NCI-H2171 (cell line): ENCODE data around the gene MAD1L1.
"Not testable (repeated sequence)": the region's sequence is repeated elsewhere in the genome, so short reads cannot be mapped to it uniquely, and the experiment has no call there.

Experiments
- DNase-seq: peaks from one replicate; lab custom pipeline; 2025; lab: John Stamatoyannopoulos, UW

MAD1L1 gene

GRCh38 chr7:1881946-1882345 is 350.8 kb downstream of the MAD1L1 start:
- DNase-seq = no peak

DNA sequence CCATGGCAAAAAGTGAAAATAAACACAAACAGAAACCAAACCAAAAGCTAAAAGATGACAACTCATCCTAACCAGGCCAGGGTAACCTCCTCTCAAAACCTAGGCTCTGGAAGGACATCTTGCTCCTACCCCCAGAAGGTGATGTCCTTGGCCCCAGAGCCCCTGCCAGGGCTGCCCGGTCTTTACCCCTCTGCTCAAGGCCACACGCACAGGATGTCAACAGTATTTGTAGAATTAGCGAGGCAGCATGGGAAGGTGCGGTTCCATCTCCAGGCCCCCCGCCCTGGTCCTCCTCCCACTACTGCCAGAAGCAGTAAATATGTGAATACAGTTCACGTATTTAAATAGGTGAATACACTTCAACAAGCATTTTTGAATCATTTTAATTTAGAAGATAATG is 356.1 kb downstream of the MAD1L1 start:
- not testable (repeated sequence) for DNase-seq

GRCh38 chr7:1875392-1876199 is 357.1 kb downstream of the MAD1L1 start:
- DNase-seq = peak; percentile 33

DNA sequence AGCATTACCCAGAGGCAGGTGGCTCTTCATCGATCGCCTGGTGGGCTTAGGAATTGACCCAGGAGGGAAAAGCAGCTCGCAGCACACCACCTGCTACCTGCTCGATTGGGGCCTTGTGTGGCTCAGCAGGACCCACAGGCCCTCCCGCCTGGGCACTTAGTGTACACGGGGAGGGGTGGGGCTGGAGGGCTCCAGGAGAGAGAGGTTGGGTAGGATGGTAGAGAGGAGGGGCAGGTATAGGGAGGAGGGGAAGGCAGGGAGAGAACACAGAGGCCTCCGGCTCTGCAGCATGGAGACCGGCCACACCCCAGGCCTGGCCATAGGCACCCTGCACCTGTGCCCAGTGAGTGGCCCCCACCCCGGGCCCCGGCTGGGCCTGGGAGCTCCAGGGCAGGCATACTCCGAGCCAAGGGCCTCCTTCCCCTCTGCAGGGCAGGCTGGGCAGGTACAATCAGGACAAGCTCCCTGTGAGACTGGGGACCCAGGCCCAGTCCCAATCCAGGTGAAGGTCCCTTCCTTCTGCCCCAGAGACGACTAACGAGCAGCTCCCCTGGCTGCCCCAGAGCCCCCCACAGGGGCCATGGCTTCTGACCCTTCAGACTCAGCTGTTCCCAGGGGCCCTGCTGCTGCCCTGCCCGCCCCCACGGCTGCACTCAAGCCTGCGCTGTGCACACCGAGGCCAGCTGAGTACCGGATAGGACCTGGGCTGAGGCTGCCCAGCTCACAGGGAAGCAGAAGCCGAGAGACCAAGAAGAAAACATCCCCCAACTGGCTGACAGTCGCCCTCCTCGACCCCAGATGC is 358.0 kb downstream of the MAD1L1 start:
- DNase-seq = peak; percentile 89

- no peak for DNase-seq
These were observed 358.7 kb downstream of the MAD1L1 start for GRCh38 chr7:1873857-1874589.

- no peak for DNase-seq
These were observed 359.3 kb downstream of the MAD1L1 start for GRCh38 chr7:1873421-1873820.

DNA sequence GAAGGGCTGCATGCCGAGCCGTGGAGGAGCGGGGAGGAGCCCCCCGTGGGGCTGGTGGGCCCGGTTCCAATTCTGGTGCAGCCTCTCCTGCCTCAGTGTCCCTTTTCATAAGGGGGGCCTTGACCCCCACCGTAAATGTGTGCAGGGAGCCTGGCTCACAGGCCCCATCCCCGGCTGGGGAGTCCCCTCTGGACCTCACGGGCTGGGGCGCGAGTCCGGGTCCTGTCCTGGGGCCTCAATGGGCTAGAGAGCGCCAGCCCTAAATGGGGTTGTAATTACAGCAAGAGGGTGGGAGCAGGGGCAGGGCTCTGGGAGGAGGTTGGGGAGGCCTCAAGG is 359.7 kb downstream of the MAD1L1 start:
- no peak for DNase-seq

- DNase-seq = no peak
These were observed 360.3 kb downstream of the MAD1L1 start for GRCh38 chr7:1872191-1873069.

- no peak for DNase-seq
These were observed 363.2 kb downstream of the MAD1L1 start for GRCh38 chr7:1869452-1870130.

- no peak for DNase-seq
These were observed 364.1 kb downstream of the MAD1L1 start for GRCh38 chr7:1868516-1869165.

- DNase-seq = no peak
These were observed 365.1 kb downstream of the MAD1L1 start for GRCh38 chr7:1867370-1868260.

DNA sequence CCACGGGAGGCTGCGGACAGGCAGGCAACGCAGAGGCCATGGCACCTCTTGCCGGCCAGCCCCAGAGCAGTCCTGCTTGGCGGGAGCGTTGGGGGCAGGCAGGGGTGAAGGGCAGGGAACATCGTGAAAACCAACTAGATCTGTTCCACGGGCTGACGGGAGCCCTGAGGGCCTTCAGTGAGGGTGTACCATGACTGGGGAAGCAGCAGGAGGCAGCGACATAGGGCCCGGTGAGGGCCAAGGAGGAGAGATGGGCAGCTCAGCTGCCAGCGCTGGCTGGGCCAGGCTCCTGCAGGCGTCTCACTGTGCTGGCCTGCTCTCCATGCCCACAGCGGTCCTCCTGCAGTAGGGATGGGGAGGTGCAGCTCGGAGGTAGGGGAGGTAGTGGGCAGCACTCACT is 366.1 kb downstream of the MAD1L1 start:
- DNase-seq = no peak

DNA sequence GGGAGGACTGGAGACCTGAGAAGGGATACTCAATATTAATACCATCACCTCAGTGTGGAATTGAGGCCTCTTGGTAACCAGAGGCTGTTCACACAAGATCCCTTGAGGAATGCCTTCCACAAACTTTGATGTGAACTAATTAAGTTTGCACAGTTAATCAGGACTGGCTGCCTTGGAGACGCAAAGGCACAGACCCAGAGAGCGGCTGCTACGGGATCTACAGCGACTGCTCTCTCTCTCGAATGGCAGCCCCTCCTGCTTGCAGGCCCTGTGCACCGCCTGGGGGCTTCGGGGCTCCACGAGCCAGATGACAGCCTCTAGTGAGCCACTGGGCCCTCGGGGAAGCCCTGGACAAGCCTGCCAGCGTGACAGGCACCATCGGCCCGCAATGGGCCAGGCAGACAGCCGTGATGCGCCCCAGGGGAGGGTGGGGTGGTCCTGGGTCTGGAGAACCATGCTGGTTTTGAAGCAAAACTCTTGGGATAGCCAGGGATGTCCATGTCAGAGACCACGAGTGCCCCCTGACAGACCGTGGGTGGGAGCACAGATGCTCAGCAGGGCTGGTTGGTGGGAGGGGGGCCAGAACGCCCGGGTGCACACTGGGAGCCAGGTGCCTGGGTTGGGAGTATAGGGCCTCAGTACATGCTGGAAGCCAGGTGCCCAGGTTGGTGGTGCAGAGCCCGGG is 367.0 kb downstream of the MAD1L1 start:
- no peak for DNase-seq

DNA sequence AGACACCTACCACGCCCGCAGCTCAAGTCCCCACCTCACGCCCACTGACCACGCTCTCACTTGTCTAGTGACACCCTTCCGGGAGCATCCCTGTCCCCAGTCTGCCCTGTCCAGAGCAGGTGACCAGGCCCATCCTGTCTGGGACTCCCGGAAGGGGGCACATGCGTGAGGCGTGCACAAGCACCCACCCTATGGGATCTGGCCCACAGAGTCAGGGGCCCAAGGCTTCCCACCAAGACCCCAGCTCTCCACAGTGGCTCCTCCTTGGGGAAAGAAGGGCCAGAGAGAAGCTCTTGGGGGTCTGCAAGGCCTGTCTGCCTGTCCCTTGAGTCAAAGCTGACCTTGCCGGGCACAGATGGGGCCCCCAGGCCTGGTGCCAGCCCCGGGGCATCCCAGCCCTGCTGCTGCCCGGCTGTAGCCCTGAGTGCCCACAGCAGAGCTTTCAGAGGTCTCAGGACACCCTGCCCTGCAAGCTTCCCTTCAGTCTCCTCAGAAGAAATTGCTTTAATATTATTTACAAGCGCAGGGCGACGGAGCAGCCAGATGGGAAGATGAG is 367.7 kb downstream of the MAD1L1 start:
- DNase-seq = no peak

GRCh38 chr7:1864161-1864940 is 368.4 kb downstream of the MAD1L1 start:
- no peak for DNase-seq

DNA sequence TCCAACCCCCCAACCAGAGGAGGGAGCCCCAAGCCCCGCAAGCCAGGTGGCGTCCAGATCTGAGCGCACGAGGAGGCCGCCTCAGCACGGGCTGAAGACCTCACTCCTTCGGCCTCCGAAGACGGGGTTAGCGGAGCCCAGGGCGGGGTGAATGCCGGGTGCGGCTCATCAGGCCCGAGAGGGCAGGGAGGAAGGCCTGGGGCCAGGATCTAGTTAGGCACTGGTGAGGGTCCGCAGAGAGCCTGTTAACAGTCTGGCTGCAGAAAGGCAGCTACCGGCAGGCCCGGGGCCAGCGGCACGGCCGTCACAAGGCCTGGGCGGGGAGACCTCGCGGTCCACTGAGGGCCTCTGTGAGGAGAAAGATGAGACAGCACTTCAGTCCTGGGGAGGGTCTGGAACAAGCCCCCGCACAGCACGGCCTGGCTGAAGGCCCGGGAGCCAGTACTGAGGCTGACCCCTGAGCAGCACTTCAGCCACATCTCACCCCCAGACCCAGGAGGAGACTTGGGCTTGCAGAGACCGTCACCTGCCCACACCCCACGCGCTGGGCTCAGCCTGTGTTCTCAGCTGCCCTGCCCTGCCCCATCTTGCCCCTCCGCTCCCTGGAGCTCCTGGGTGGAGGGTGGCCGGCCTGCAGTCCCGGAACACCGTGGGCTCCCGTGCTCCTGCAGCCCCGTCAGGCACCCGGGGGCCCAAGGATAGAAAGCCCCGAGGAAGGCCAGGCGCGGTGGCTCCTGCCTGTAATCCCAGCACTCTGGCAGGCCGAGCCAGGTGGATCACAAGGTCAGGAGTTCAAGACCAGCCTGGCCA is 369.4 kb downstream of the MAD1L1 start:
- DNase-seq = no peak

- no peak for DNase-seq
These were observed 370.2 kb downstream of the MAD1L1 start for GRCh38 chr7:1862560-1862959.
